CD4-positive, alpha-beta T cell treated with Interleukin-21 for 1 hour (primary cell): ENCODE data around the gene ANGPTL7.
"Not testable (repeated sequence)": the region's sequence is repeated elsewhere in the genome, so short reads cannot be mapped to it uniquely, and the experiment has no call there.

Experiments used
- DNase-seq: peaks from one replicate; pipeline ENCODE4 v3.0.0-alpha.2; 2020

The ANGPTL7 gene

DNA sequence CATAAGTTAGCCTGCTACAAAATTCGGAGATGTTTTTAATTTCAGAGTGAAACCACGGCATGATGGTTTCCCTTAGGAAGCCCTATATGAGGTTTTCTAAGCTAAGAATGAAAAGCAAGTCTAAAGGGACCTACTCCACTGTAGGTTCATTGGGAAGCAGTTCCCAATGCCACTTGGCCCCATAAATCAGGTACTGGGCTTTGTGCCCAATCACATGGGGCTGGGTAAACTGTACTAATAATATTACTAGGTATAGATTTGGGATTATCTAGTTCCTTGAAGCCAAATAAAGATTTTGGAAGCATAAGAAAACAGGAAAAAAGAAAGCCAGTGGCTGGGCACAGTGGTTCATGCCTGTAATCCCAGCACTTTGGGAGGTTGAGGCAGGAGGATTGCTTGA, 19.1 kb upstream of the ANGPTL7 start:
- no peak for DNase-seq

DNA sequence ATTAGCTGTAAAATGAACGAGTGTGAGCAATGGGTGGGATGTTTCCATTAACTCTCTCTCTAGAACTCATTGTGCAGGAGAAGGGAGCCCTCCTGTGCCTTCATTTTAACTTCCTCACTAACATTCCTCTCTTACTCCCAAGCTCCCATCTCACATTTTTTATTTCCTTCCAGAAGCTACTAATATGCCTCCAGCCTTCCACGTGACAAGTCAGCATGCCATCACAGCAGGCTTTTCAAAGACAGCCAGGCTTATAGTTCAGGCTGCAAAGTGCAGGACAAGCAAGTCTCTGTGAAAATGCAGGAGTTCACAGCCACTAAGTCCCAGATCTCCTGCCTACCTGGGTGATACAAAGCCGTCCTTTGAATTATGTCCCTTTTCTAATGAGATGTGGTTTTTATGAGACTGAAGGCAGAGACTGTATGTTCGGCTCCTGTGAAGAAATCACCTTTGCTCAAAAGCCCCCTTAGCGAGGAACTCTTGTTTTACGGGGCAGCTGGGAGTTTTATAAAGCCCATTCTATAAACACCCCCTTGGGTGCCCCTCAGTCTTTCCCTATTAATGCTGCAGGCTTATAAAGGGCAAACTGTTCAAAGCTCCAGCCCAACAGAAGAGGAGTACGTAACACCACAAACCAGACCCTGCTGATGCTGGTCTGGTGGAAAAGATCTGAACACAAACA, 14.8 kb upstream of the ANGPTL7 start:
- no peak for DNase-seq

DNA sequence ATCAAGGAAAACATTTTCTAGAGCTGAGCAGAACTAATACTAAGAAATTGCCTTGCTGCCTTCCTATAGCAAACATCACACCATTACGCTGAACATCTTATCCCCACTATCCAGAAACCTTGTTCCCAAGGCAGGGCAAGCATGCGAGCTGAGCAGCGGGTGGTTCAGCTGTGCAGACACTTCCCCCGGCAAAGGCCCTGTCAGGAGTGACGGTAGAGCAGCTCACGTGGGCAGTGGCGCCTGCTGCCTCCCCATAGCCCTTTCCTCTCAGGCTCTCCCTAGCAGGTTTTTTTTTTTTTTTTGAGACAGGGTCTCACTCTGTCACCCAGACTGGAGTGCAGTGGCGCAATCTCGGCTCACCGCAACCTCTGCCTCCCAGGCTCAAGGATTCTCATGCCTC, 13.7 kb upstream of the ANGPTL7 start:
- DNase-seq, result no peak

DNA sequence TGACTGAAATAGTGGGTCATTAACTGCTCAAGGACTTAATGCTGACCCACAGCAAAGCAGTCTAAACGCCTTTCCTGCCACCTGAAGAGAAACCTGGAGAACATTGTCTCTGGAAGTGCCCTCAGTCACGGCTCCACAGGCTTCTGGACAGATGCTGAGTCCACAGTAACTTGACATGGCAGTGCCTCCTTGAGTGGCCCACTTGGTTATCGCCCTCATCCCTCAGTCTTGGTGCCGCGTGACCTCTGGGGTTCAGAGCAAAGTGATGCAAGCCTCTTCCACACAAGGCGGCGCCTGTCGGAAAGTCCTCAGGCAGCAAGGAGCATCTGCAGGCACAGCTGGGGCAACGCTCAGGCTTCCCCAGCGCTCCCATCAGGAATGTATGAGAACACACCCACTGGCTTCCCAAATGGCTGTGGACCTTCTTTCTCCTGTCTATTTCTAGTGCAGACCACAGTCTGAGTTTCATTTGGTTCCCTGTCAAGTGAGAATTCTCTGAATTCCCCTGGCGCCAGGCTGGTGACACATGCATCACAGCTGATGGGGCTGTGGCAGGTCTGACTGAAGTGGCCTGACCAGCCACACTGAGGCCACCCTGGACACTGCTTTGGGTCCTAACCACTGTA, 13.0 kb upstream of the ANGPTL7 start:
- DNase-seq, result no peak

DNA sequence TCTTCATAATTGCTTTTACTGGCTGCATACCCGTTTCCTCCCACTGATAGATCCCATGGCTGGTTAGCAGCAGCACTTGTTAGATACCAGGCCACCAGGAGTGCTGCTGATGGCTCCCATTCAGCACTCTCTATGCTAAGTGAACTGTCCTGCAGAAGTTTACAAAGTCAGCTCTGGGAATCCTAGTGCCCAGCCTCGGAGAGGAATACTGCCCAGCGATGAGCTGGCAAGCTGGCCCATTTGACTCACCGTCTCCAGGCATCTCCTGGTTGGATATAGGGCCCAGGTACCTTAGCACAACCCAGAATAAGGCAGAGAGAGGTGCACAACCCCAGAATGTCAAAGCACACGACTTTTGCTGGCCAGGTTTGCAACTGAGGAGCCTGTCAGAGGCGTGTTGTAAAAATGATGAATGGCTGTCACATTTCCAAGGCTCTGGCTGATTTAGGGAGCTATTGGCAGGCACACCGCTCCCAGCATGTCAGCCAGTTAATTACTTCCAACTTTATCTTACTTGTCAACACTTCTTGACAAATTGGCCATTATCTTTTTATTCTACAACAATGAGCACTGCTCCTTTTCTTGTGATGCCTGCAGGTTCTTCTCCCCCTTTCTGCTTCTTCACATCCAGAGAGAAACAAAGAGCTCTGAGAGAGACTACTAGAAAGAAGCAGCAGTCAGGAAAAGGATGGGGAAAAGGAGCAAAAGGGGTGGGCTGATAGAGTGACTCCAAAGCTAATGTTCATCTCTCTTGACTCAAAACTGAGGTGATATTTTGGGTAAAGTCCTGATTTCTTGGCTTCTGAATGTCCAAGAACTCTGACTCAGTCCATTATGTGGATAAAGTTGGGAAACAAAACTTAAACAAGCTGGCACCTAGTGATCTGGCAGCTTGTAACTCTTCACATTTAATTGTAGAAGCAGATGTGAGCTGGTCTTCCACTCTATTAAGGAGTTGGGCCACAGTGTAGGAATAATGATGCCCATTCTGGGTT, 10.8 kb upstream of the ANGPTL7 start:
- no peak for DNase-seq

DNA sequence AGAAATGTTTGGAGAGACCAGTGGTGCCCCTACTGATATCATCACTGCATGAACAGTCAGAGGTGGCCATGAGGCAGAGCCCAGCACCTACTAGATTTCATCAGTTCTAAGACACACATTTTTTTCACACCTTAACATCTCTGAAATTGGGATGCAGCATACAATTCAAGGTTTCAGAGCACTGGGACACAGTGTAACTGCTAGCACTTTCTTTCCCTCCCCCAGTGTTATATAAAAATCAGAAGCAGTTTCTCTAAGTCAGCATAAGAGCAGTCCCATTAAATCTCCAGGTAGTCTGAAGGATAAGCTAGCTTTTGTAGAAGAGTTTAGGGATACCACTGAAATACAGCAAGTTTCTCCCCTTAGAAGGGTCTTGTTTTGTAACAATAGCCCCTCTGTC, 10.0 kb upstream of the ANGPTL7 start:
- no peak for DNase-seq

DNA sequence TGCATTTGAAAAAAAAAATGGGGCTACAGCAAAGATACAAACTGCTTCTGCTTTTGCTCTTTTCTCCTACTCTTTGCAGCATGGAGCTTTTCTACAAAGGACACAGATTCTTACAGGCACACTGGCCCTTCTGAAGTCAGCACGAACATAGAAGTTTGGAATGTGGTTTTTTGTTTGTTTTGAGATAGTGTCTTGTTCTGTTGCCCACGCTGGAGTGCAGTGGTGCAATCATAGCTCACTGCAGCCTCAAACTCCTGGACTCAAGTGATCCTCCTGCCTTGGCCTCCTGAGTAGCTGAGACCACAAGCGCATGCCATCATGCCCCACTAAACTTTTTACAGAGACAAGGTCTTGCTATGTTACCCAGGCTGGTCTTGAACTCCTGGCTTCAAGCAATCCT, 9.4 kb upstream of the ANGPTL7 start:
- DNase-seq, result not testable (repeated sequence)

DNA sequence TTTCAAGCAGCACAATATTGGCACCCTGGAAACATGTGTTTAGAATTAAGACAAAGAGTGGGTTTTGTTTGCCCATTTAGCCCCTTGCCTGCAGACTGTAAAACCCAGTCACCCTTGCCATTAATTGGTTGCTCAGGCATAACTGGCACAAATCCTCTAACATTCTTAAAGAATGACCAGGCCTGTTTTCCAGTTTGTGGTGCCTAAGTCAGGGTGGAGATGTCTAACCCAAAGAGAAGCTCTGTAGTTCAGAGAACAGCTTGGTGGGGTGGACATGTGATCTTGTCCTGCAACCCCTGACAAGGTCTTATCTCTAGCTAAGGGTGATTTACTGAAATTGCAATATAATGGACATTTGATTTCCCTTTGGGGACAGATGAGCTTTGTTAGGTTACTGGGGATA, 8.8 kb upstream of the ANGPTL7 start:
- no peak for DNase-seq

DNA sequence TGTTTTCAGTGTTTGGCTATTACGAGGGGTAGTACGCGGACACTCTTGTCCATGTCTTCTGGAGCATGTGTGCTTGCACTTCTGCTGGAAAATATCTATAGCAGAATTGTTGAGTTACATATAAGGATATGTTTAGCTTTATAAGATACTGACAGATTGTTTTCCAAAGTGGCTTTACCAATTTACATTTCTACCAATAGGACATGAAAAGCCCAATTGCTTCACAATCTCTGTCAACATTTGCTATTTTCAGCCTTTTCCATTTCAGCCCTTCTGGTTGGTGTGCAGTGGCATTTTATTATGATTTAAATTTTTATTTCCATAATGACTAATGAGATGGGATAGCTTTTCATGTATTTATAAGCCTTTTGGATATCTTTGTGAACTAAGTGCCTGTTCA, 6.3 kb upstream of the ANGPTL7 start:
- DNase-seq, result no peak

DNA sequence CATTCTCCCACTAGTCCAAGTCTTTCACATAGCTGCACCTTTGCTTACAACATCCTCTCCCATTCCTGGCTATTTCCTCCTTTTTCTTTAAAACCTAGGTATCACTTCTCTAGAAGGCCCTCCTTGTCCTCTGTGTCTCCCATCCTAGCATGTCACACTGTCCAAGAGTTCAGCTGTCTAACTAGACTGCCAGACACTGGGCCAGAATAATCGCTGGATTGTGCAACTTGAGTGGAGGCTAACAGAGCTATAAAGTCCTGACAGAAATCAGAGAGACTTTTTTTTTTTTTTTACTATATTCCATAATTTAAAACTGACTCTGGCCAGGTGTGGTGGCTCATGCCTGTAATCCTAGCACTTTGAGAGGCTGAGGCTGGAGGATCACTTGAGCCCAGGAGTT, 4.2 kb upstream of the ANGPTL7 start:
- no peak for DNase-seq

DNA sequence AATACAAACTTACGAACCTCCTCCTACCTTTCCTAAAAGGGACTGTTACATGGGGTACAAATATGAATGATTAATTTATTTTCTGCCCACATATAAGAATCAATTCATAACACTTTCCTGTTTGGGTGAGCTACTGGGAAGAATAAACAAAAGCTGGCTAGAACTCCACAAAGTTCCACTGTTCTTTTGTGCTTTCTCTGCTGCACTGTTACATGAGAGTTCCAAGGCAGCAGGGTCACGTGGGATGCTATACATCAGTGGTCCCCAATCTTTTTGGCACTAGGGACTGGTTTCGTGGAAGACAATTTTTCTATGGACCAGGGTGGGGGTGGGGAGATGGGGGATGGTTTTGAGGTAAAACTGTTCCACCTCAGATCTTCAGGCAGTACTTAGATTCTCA, 2.2 kb upstream of the ANGPTL7 start:
- DNase-seq, result no peak

DNA sequence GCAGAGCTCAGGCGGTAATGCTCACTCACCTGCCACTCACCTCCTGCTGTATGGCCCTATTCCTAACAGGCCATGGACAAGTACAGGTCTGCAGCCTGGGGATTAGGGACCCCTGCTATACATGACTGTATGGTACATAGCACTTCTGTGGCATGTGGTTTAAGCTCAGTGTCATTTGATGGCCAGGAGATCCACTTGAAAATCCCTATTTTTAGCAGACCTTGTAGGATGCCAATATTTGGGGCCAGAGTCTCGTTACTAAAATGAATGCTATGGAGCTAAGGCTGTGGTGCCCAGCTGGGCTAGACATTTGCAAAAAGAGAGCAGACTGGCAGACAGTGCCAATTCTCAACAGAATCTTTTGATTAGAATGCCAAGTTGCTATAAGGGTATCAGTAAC, 1.7 kb upstream of the ANGPTL7 start:
- no peak for DNase-seq

DNA sequence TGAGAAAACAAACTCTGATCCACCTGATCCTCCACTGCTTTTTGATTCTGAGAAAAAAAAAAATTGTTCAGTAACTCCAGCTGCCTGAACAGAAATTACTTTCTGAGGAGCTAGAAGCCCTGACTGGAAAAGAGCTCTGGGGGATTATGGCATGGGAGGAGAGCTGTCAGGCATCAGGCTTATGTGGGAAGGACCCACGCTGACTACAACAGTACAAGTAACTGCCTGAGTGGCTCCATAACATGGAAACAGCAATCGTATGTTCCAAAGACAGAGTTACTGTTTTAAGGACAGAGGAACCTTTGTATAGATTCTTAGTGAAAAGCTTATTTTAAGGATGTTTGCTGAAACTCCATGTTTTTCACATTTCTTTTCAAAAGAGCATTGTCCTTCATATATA, 1.2 kb upstream of the ANGPTL7 start:
- DNase-seq, result no peak

DNA sequence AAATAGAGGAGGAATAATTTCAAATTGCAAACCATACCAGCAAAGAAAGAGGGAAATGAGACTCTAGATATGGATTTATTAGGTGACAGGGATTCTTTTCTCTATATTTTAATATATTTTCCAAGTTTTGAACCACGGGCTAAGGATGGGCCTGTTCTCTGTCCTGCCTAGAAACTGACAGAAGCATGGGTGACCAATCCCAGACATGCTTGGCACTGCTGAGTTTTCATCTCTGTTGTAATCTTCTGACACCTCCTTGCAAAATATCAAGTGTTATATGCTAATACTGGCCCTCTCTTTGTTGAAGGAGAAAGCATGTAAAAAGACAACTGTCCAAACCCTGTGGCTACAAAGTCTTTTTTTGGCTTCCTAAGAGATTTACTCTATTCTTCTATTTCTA, 774 bp upstream of the ANGPTL7 start:
- no peak for DNase-seq

DNA sequence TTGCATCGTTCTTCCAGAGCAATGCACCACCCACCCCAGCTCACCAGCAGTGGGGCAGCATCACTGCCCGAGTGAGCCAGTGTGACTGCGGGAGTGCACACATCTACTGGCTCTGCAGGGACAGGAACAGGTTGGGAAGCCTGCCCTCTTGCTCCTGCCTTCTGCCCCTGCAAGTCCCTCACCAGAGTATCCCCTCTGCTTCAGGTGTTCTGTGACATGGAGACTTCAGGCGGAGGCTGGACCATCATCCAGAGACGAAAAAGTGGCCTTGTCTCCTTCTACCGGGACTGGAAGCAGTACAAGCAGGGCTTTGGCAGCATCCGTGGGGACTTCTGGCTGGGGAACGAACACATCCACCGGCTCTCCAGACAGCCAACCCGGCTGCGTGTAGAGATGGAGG, 4.2 kb downstream of the ANGPTL7 start:
- no peak for DNase-seq

DNA sequence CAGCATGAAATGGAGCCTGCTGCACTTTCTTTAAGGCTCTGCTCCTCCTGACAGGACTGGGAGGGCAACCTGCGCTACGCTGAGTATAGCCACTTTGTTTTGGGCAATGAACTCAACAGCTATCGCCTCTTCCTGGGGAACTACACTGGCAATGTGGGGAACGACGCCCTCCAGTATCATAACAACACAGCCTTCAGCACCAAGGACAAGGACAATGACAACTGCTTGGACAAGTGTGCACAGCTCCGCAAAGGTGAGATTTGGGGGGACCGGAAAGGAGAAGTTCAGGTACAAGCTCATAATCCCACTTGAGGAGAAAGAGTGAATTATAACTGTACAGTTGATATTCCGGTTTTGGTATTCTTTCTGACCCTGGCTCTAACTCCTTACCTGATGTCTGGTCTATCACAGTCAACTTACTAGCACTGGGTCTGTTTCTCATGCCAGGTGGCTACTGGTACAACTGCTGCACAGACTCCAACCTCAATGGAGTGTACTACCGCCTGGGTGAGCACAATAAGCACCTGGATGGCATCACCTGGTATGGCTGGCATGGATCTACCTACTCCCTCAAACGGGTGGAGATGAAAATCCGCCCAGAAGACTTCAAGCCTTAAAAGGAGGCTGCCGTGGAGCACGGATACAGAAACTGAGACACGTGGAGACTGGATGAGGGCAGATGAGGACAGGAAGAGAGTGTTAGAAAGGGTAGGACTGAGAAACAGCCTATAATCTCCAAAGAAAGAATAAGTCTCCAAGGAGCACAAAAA, 5.4 kb downstream of the ANGPTL7 start:
- DNase-seq, result no peak

DNA sequence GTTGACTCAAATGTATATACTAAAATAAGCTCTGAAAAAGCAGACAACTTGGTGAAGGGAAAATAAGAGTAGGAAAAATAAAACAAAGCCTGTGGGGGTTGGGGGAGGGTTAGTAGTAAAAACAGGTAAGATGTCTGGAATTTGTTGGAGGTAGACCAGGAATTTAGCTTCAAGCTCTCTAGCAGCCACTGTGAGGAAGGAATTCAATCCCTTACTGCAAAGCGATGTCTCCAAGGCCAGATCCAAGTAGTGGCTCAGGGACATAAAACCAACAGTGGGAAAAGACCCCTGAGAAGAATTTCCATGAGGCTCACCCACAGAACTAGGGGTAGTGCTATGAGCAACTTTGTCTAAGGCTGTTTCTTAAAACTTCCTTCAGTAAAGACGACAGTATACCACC, 7.8 kb downstream of the ANGPTL7 start:
- DNase-seq, result no peak

DNA sequence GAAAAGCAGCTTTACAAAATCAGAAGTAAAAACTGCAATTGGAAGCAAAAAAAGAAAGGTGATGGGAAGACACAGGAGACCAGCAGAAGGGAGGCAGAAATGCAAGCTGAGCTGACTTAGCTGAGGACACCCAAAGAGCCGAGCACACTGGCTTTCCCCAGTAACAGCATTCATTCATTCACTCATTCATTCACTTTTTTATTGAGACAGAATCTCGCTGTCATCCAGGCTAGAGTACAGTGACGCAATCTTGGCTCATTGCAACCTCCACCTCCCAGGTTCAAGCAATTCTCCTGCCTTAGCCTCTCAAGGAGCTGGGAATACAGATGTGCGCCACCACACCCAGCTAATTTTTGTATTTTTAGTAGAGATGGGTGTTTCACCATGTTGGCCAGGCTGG, 8.2 kb downstream of the ANGPTL7 start:
- no peak for DNase-seq

DNA sequence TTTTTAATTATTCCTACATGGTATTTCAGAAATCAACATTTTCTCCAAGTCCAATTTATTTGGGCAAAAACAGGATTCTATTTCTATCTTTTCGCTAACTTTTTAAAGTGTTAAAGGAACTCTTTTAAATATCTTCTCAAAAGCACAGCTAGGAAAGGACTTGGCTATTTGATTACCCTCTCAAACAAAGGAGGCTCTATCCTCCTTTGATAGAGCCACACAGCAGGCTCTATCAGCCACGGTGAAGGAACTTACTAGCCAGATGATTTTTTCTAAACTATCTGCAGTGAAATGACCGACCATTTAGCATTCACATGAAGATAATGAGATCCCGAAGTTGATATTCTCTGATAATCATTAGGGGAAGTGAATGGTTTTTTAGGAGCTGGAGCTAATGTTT, 9.1 kb downstream of the ANGPTL7 start:
- no peak for DNase-seq

DNA sequence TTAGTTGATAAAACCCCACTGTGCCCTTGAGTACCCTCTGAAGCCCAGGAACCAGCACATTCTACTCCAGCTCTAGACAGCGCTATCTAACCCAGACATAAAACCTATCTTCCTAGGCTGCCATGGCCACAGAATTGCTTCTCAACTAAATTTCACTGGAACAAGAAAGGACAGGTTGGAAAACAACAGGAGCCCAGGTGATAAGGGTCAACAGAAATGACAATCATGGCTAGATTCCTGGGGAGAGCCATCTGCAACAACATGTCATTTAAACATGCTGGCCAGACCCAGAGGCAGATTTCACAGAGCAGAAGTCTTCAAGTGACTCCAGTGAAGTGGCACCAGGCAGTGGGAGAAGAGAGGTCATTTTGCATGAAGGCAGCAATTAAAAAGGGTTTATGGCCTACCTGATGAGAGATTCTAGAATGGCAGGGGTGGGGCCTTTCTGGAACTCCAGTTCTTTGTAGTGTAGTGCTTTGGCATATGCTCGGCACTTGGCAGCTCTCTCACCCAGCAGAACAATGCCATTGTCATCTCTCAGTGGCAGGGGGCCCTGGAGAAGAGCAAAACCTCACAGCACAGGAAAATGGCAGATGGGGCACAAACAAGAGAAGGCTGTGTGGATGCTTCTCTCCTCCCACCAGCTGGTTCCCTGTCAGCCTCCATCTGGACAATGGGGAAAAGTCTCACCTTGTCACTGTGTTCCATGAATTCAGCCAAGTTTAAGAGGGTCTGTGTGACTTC, 9.9 kb downstream of the ANGPTL7 start:
- no peak for DNase-seq

DNA sequence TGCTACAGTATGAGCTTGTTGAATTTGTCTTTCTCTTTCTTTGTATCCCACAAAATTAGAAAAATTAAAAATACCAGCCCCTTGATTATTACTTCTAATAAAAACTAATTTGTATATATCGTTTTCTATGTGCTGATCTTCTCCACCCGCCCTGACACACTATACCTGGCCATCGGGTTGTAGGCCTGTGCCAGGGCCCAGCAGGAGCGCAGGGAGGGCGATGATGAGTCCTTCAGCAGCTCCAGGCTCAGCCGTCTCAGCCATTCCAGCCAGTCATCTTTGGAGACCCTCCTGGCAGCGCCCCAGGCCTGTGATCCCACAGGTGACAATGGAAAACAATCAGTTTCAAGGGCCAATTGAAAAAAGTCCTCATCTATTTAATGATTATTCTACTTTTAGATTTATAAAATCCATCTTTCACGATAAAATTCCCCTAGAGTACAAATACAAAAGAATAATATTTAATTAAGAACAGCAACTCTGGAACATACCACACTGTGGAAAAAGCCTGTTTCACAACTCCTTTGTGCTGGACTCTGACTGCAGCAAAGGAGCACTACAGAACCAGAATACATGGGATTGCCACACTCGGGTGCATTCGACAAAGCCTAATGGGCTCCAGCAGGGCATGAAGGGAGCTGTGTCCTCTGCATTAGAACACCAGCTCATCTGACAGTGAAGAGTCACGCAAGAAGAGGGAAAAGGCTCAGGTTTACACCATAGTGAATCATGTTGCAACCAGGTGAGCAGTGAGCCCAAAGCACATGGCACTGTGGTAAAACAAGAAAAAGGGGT, 15.4 kb downstream of the ANGPTL7 start:
- no peak for DNase-seq
